Measurements from ENCODE around the gene NFILZ.

- TF ChIP-seq CTCF (conservative IDR thresholded peaks at IDR 0.05; ENCODE audit: low read depth, low read length), result no peak
- no peak for TF ChIP-seq EZH2 (IDR thresholded peaks at IDR 0.05; ENCODE audit: low read length, unreplicated experiment)
- no peak for TF ChIP-seq EZH2phosphoT487 (IDR thresholded peaks at IDR 0.05; ENCODE audit: borderline replicate concordance, low read length)
Observed at GRCh38 chr19:8657869-8658268, 27.4 kb downstream of the NFILZ start.

Measured in PC-3 (cell line).